ENCODE data around the gene TRIM69.
"Not testable (repeated sequence)": the region's sequence is repeated elsewhere in the genome, so short reads cannot be mapped to it uniquely, and the experiment has no call there.

The TRIM69 gene

GRCh38 chr15:44736181-44736765, at the start of gene TRIM69:
Gene TRIM69, plus strand, starts transcription at chr15:44736528. Its CDS starts 177 bp downstream, at chr15:44736705.
- DNase-seq (ENCODE audit: low spot score): no peak

GRCh38 chr15:44689318-44689717, 47.0 kb upstream of the TRIM69 start:
- not testable (repeated sequence) for DNase-seq (ENCODE audit: low spot score)

- DNase-seq (ENCODE audit: low spot score): not testable (repeated sequence)
These were observed 46.1 kb upstream of the TRIM69 start for GRCh38 chr15:44690245-44690644.

GRCh38 chr15:44692659-44693058, 43.7 kb upstream of the TRIM69 start:
- DNase-seq (ENCODE audit: low spot score): no peak

- DNase-seq (ENCODE audit: low spot score): no peak
These were observed 41.9 kb upstream of the TRIM69 start for GRCh38 chr15:44694416-44694815.

GRCh38 chr15:44695294-44695693, 41.0 kb upstream of the TRIM69 start:
- no peak for DNase-seq (ENCODE audit: low spot score)

GRCh38 chr15:44697014-44697413, 39.3 kb upstream of the TRIM69 start:
- no peak for DNase-seq (ENCODE audit: low spot score)

GRCh38 chr15:44698641-44699040, 37.7 kb upstream of the TRIM69 start:
- no peak for DNase-seq (ENCODE audit: low spot score)

- not testable (repeated sequence) for DNase-seq (ENCODE audit: low spot score)
These were observed 35.7 kb upstream of the TRIM69 start for GRCh38 chr15:44700676-44701075.

GRCh38 chr15:44705986-44706385, 30.3 kb upstream of the TRIM69 start:
- DNase-seq (ENCODE audit: low spot score): no peak

GRCh38 chr15:44706401-44706800, 29.9 kb upstream of the TRIM69 start:
- no peak for DNase-seq (ENCODE audit: low spot score)

GRCh38 chr15:44706946-44707636, 29.2 kb upstream of the TRIM69 start:
- no peak for DNase-seq (ENCODE audit: low spot score)

GRCh38 chr15:44710236-44711095, 25.9 kb upstream of the TRIM69 start:
- peak; percentile 68 for DNase-seq (ENCODE audit: low spot score)

GRCh38 chr15:44711096-44711742, 25.1 kb upstream of the TRIM69 start, which contains the start of the genes B2M and PATL2:
Gene B2M, plus strand, starts transcription at chr15:44711517. Its CDS starts 30 bp downstream, at chr15:44711547.
Gene PATL2, minus strand, starts transcription at chr15:44711323. Its CDS starts 34,833 bp downstream, at chr15:44676490.
- peak; percentile 99 for DNase-seq (ENCODE audit: low spot score)

- DNase-seq (ENCODE audit: low spot score): no peak
These were observed 24.5 kb upstream of the TRIM69 start for GRCh38 chr15:44711743-44712345.

- DNase-seq (ENCODE audit: low spot score): peak; percentile 85
These were observed 23.9 kb upstream of the TRIM69 start for GRCh38 chr15:44712346-44713005.

GRCh38 chr15:44713006-44713966, 23.0 kb upstream of the TRIM69 start:
- DNase-seq (ENCODE audit: low spot score): peak; percentile 75

- DNase-seq (ENCODE audit: low spot score): peak; percentile 5
These were observed 21.1 kb upstream of the TRIM69 start for GRCh38 chr15:44715142-44715796.

- no peak for DNase-seq (ENCODE audit: low spot score)
These were observed 20.5 kb upstream of the TRIM69 start for GRCh38 chr15:44715797-44716334.
